Putamen (tissue), 1 donor: Measurements from ENCODE around the gene COX5A.

ENCODE experiments used
- DNase-seq: peaks from one replicate; pipeline ENCODE4 v3.0.0-alpha.2; 2016; ENCODE audit warnings: low spot score

Gene COX5A

GRCh38 chr15:74937590-74938371 lies at the start of gene COX5A:
Gene COX5A (minus strand): TSS chr15:74938073. CDS start chr15:74938014, 59 bp downstream.
- peak; percentile 96 for DNase-seq

DNA sequence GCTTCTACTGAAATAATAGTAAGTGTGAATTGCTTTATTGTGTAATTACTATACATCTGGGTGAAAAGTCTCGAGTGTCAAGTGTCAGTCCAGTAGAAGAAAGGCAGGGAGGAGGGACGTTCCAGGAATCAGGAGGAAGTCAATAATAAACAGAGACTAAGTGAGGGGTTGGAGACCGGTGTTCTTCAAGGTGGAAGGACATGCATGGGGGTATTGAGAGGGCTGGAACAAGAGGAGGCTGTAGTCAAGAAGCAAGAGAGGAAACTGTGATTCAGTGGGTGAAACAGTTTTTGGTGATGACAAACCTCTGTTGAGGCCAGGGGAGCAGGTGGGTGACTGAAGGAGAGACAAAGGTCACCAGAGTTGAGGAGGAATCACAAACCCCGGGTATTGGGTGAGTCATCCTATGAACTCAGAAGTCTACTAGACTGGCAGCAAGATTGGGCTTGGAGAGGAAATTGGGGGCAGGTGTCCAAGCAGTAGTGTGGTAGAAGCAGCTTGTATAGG lies 45.9 kb upstream of the COX5A start:
- no peak for DNase-seq

DNA sequence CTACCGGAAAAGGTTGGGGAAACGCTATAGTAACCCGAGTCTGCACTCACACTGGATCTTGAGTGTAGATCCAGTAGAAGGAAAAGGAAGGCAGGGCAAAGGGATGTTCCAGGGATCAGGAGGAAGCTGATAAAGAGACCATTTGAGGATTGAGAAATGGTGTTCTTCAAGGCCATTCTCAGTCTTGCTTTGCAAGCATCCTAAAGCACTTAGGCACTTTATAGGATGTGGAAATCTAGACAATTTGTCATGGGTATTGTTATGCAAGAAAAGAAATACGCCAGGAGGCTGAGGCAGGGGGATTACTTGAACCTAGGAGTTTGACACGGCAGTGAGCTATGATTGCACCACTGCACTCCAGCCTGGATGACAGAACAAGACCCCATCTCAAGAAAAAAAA lies 44.3 kb upstream of the COX5A start:
- DNase-seq: no peak

GRCh38 chr15:74978503-74978902 lies 40.6 kb upstream of the COX5A start:
- DNase-seq: no peak

DNA sequence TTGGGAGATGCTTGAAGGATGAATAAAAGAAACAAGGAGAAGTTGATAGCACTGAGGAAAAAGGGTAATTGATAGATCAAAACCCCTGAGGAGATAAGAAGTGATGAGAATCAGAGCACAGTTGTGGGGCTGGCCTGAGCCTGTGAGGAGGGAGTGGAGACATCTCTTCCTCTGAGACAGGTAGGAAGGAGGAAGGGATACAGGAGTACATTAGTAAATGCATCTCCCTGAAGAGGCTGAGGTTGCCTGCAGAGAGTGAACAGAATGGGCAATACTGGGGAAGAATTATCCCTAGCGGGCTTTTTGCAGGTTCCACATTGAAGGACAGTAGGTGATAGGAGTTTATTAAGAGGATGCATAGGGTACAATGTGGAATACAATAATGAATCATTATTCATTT lies 40.2 kb upstream of the COX5A start:
- DNase-seq: no peak

- DNase-seq: no peak
Observed at GRCh38 chr15:74977599-74977998, 39.7 kb upstream of the COX5A start.

- DNase-seq: no peak
Observed at GRCh38 chr15:74976159-74976558, 38.3 kb upstream of the COX5A start.

GRCh38 chr15:74967670-74968069 lies 29.8 kb upstream of the COX5A start:
- DNase-seq: no peak

GRCh38 chr15:74964794-74965193 lies 26.9 kb upstream of the COX5A start:
- DNase-seq: no peak

- DNase-seq: no peak
Observed at GRCh38 chr15:74963213-74963612, 25.3 kb upstream of the COX5A start.

- no peak for DNase-seq
Observed at GRCh38 chr15:74962671-74963070, 24.8 kb upstream of the COX5A start.

DNA sequence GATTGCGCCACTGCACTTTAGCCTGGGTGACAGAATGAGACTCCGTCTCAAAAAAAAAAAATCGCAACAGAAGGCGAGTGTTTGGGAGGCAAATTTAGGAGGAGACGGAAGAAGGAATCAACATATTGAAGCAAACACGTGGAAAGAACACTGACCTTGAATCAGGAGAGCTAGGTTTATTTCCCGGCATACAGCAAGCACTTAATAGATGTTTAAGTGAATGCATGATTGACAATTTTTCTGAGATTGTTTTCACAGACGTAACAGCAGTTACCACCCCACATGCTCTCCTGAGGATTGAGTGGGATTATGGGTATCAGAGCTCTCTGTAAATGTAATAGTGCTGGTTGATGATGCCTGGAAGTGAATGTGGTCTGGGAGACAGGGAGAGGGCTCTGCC lies 24.3 kb upstream of the COX5A start:
- no peak for DNase-seq

- DNase-seq: no peak
Observed at GRCh38 chr15:74961616-74962015, 23.7 kb upstream of the COX5A start.

- no peak for DNase-seq
Observed at GRCh38 chr15:74960995-74961588, 23.2 kb upstream of the COX5A start.

DNA sequence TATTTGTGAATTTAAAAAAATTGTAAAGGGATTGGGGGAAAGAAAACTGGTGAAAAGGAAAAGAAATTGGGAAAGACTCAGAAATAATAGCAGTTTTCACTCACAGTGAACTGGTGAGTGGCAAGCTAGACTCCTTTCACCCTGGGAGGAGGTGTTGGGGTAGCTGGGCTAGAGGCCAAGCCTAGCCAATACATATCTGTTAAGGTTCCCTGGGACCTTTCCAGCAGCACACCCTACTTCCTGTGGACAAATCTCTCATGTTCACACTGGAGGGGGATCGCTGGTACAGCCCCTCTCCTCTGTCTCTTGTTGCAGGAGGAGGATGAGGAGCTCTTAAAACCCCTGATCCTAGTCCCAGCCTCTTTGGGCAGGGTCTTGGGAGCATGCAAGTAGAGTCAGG lies 22.4 kb upstream of the COX5A start:
- no peak for DNase-seq

DNA sequence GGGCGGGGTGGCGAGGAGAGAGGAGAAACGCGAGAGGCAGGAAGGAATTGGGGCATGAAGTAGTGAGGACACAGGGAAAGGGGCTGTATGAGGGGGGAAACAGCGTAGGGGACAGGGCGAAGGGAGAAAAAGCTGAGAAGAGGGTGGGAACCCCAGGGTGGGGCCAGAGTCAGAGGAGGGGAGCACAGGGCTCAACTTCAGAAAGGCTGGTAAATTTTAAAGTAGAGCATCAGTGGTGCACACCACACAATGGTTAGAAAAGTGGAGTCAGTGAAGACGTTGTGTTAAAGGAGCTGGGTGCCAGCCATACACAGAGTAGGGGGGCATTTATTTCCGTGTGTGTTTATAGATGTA lies 21.7 kb upstream of the COX5A start:
- DNase-seq: no peak

- no peak for DNase-seq
Observed at GRCh38 chr15:74958908-74959585, 21.2 kb upstream of the COX5A start.

- no peak for DNase-seq
Observed at GRCh38 chr15:74958320-74958907, 20.5 kb upstream of the COX5A start.

GRCh38 chr15:74957476-74958035 lies 19.7 kb upstream of the COX5A start:
- no peak for DNase-seq

- peak; percentile 47 for DNase-seq
Observed at GRCh38 chr15:74956648-74957475, 19.0 kb upstream of the COX5A start, which contains the start of gene RPP25. Gene RPP25 (minus strand): TSS chr15:74956772. CDS start chr15:74956583, 189 bp downstream.
